ENCODE results near the gene DGCR2.
"Not testable (repeated sequence)": the region's sequence is repeated elsewhere in the genome, so short reads cannot be mapped to it uniquely, and the experiment has no call there.

The DGCR2 gene

DNA sequence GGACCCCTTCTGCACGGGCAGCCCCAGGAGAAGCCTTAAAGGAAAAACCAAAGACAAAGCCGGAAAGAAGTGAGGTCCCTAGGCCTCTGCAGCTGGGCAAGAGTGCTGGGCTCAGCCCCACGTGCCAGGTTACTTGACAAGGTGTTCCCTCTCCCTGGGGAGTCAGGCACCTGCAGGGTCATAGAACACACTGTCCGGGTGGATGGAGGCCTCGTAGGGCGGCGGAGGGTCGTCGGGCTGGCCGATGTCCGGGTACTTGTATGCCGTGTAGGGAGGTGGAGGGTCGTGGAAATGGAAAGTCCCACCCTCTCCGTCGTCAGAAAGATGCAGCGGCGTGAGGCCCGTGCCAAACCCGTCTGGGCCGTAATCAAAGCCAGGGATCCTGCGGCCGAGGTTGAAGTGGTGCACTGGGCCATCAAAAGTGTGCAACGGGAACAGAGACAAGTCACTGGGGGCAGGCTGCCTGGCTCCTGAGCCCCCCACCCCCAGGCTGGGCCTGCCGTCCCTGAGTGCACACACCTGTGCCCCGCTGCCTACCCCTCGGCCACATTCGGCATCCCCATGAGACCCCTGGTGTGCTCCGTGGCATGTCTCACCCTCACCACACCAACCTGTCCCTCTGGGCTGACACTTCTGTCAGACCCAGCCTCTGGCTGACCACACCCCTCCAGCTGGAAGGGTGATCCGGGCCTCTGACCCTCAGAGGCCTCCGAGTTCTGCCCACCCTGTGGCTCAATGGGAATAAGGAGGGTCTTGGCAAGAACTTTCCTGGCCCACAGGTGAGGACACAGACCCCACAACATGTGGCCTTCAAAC, 81.1 kb downstream of the DGCR2 start:
- DNase-seq (ENCODE audit: low spot score) = no peak

DNA sequence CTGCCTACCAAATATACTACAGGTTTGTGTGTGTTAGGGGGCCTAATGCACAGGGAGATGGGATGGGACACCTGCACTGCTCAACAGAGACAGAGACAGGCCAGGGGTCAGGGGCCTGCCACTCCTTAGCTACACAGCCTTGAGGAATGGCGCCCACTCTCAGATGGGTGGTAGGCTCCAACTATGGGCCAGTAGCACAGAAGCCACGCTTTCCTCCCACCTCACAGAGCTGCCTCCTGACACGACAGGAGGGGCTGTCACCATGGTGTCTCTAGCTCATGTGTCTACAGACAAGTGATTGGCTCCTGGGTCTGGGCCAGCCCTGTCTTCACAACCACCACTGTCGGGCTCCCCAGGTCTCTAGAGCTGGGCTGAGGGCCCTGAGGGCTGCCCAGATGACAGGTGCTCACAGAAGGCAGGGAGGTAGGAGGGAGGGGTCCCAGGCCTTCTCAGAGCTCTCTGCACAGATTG, 81.8 kb downstream of the DGCR2 start:
- no peak for DNase-seq (ENCODE audit: low spot score)

DNA sequence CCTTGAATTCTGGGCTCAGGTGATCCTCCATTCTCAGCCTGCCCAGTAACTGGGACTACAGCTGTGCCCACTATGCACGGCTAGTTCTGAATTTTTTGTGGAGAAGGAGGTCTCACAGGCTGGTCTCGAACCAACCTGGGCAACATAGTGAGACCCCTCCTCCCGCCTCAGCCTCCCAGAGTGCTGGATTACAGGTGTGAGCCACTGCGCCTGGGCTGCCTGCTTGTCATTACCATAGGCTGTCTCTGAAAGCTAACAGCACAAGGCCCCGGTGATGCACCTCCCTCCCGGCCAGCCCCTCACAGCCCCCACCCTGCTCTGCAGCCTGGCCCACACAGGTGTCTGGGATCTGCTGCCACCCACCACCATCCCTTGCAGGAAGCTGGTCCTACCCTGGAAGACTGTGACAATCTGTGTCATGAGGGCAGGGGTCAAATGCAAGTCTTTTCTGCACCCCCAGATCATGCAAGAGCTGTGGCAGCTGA, 82.4 kb downstream of the DGCR2 start:
- DNase-seq (ENCODE audit: low spot score) = no peak

DNA sequence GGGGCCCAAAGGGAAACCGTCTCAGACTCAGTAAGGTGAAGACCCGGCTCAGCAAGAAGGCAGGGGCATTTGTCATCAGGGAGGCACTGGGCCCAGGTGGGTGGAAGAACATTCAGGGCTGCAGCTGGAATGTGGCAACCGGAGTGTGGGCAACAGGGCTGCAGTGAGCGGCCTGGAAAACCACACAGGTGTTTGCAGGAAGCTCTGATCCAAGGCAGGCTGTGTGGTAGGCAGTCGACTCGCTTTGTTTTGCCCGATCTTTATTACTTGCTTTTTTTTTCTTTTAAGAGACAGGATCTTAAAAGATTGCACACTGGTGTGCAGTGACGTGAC, 82.8 kb downstream of the DGCR2 start:
- DNase-seq (ENCODE audit: low spot score) = no peak

DNA sequence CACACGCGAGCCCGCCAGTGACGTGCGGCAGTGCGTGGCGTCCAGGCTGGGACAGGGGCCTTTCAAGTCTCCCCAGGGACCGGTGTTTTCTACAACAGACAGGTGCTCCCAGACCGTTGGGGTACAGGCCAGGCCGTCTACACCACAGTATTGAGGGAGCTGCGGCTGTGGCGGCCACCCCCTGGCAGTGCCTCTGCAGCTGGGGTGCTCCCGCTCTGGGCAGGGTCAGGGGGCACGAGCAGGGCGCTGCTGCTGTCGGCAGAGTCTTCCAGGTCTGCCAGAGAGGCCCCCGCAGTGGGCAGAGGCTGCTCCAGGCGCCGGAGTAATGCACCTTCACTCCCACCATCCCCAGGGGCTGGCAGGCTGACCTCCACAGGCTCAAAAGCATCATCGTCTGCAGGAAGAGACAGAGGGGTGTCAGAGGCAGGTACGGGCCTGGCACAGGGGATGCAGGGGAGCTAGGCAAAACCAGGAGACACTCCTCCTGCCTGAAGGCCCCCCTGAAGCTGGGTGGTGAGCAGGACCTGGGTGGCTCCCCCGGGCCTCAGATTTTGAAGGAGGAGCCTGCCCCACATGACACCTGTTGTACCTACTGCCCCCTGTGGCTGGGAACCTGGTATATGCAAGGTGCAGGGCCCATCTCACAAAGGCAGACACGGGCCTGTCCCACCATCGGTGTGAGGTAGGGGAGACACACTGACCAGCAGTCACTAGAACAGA, 83.3 kb downstream of the DGCR2 start:
- DNase-seq (ENCODE audit: low spot score) = no peak

DNA sequence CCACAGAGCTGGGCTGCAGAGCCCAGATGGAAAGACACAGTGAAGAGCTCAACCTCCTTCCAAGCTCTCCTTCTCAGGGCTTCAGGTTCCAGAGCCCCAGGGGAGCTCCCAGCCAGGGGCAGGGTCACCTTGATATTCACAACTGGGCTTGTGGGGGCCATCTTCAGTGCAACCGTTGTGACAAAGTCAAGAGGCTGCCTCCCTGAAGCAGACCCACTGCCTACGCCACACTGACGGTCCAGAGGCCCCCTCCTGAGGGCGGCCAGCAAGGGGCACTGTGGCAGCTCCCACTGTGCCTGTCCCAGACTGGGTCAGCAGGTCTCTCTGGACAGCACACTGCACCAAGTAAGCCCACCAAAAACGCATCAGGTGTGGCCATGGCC, 84.1 kb downstream of the DGCR2 start:
- DNase-seq (ENCODE audit: low spot score) = no peak

DNA sequence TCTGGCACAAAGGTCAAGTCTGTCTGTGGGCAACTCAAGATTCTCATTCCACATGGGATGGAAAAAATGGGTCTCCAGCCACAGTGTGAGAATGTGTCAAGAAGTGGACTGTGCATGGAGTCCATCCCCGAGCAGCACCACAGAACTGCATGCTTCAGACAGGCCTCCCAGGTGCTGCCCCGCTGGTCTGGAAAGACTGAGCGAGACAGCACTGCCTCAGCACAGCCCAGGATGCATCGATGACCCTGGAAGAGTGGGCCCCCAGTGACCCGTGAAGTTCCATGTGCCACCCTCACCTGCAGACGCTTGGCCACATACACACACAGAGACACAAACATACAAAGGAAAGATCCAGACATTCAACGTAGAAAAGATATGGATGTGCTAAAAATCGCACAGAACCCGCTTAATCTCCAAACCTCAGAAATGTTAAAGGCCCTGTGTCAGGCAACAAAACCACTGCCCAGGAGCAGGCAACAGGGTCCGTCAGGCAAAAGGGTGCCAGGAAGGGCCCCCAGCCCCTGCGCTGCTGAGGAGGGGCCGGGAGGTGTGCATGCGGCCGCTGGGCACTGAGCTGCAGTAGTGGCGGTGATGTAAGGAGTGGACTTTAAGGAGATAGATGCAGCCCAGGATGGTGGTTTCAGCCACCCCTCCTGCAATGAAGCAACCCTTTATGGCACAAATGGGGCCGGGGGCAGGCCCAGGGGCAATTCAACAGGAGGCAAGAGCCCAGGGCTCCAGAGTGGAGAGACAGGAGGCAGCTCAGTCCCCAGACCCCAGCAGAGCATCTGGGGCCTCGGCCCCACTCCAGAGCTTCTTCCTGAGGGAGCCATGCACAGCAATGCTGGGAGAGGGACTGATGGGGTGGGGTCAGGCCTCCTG, 84.7 kb downstream of the DGCR2 start:
- DNase-seq (ENCODE audit: low spot score) = no peak

DNA sequence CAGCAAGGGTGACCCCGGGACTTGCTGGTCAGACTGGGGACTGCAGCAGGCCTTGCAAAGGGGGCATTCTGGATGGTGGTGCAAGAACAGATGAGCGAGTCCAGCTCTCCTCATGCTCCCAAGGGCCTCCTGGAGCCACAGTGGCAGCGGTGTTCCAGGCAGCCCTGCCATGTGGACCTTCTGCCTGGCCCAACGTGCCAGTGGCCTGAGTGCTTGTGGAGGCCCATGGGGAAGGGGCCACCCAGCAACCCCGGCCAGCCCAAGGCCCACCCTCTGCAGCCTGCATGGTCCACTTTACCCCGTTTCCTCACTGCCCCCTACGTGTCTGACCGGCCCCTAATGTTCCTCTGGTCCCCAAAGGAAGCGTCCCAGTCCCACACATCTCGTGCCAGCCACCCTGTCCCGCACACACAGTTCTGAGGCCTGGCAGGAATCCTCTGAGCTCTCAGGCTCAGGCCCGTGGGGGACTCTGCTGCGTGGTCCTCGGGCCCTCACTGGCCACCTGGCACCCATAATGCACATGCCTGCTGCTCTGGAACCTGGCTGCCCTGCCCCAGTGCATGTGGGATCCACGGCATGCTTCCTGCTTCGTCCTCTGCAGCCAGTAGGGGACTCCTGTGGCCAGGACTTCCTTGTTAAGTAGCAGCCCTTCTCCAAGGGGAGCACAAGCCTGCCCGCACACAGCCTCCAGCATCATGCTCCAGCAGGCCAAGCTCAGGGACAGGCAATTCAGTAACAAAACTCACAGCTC, 85.5 kb downstream of the DGCR2 start:
- no peak for DNase-seq (ENCODE audit: low spot score)

DNA sequence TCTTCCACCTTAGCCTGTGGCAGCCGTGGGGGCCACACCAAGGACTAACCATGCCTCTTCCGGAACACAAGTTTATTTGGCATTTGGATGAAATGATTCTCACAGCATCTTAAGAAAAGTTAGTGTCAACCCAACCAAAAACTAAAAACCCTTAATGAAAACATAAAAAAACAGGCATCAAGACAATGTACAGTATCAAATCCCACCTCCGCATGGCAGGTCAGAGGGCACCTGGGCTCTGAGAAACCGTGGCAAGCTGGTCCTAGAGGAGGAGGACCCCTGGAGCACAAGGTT, 86.0 kb downstream of the DGCR2 start:
- no peak for DNase-seq (ENCODE audit: low spot score)

DNA sequence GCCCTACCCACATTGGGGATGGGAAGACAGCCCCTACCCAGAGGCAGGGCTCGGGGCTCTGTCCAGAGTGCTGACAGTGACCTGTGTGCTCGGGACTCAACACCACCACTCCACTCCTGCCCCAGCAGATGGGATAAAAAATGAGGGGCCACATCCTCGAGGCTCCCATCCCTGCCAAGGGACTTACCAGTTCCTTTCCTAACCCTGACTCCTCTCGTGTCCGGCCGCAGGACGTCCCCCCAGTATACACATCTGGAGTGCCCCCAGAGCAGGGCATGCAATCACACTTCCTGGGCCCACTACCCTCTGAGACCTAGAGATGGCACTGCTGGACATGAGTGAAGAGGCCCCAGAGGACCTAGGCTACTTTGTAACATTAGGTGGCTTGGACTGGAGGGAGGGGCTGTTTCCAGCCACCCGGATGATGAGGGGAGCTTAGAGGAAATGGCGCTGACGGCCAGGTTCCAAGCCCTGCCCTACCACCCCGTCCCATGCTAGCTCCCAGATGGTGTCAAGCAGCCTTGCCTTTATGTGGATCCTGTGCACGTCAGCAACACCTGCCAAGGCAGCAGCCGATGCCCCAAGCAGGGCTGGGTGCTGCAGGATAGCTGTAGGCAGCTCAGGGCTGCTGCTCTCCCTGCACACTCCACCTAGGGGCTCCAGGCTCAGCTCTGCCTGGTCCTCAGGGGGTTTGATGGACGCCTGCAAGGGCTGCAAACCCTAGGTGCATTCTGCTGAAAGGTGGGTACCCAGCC, 86.6 kb downstream of the DGCR2 start:
- DNase-seq (ENCODE audit: low spot score) = no peak

DNA sequence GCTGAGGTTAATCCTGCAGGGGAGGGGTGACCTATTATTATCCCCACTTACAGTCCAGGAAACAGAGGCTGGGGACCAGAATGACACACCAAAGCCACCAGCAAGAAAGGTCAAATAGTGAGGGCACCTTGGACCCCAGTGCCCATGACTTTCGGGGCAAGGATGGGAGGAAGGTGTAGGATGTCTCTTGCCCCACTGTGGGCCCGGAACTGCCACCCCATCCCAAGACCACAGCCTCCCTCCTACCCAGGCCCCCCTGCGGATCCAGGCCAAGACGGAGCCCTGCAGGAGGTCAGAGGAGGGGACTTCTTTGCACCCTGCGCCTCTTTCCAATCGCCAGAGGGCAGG, 87.1 kb downstream of the DGCR2 start:
- DNase-seq (ENCODE audit: low spot score) = not testable (repeated sequence)

DNA sequence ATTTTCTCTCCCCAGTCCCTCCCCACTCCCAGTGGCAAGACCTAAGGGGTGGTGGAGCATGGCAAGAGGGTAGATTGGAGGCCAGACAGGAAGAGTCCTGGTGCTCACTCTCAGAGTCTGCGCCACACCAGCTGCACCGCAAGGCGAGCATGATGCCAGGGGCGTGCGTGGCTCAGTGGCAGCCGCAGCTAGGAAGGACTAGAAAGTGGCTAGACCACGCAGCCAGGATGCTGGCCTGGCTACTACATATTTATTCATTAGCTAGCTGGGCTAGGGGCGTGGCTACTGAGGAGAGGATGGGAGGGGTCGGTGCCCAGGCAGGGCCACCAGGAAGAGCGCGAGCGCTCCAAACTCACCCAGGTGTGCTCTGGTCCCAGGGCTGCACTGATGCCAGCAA, 87.5 kb downstream of the DGCR2 start:
- DNase-seq (ENCODE audit: low spot score) = not testable (repeated sequence)

DNA sequence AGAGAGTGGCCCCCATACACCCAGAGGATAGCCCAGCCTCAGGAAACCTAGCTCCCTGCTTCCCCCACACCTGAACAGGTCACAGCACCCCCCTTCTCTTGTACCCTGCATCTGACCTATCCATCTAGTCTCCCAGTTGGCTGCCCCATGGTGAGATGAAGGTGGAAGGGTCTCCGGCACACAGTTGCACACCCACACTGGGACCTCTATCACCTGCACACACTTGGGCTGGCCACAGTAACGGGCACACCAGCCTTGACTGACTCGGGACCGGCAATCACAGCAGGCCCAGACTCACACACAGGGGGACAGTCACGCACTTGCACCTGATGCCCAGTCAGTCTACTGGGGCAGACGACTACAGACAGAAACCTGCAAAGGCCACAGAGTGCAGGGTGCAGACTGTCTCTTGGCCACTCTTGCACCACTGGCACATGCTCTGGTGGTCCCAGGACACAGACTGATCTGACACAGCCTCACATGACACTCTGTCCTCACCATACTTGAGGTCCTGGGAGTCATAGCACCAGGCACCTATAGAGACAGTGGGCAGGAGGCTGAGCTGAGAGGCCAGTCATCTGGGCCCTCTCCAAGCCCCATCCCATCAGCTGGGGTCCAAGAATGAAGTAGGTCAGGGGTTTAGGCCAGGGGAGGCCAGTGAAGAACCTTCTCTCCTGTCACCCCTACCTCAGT, 88.0 kb downstream of the DGCR2 start:
- DNase-seq (ENCODE audit: low spot score) = not testable (repeated sequence)

DNA sequence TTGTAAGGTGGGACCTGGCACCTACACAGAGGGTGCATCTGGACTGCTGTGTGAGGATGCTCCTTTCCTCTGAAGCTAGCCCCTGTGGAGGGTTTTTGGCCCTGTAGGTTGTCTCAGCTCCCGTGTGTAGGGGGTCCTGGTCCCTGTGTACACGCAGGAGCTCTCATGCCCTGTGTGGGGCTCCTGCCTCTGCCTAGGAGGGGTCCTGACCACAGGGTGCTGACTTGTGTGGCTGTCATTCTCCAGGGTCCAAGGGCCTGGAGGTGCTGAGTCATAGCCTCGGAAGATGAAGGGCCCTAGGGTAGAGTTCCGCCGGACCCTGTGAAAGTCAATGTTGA, 88.7 kb downstream of the DGCR2 start:
- DNase-seq (ENCODE audit: low spot score) = not testable (repeated sequence)

DNA sequence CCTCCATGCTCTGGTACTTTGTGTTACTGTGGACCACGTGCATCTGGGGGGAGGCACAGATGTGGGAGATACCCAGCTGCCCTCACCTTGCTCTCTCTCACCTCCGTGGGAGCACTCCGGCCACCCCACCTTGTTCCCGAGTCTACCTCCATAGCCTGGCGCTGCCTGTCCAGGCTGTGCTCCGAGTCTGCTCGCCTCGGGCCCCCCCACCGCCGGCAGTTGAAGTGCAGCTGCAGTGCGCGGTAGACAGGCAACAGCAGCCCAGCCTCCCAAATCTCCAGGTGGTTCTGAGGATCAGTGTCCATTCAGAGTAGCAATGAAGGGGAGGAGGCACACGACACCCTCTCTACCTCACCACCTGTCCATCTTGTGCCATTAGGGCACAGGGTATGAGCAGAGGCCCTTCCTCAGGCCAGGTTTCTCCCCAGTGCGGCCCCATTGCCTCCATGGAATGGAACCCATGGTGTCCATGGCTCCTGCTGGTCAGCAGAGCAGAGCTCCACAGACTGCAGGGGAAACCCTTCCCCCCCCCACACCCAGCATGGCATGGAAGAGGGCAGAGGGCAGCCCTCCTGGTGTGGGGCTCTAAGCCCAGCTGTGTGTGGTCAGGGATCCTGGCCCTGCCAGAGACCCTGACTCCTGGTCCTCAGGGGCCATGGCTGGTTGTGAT, 89.2 kb downstream of the DGCR2 start:
- not testable (repeated sequence) for DNase-seq (ENCODE audit: low spot score)

DNA sequence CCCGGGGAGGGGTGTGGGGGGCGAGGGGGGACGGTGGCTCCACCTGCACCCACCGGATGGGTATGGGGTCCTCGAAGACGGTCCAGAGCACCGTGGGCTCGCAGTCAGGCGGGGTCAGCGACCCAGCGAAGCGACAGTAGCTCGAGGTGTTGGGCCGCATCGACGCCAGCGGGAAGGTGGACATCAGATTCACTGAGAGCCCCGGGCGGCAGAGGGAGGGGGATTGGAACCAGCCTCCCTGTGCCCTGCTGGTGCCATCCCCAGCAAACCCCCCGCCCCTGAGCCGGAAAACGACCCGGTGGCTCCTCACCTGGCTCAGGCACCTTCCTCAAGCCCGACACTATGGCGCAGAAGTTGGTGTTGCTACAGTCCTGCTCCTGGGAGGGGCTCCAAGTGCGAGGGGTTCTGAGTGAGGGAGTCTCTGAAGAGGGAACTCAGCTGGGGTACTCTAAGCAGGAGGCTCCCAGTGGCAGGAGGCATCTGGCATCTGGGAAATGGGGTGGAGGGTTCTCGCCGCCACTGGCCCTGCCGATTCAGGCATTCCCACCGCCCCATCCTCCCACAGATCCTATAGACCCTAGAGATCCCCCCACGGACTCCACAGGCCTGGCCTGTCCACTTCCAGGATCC, 89.9 kb downstream of the DGCR2 start:
- DNase-seq (ENCODE audit: low spot score) = not testable (repeated sequence)

DNA sequence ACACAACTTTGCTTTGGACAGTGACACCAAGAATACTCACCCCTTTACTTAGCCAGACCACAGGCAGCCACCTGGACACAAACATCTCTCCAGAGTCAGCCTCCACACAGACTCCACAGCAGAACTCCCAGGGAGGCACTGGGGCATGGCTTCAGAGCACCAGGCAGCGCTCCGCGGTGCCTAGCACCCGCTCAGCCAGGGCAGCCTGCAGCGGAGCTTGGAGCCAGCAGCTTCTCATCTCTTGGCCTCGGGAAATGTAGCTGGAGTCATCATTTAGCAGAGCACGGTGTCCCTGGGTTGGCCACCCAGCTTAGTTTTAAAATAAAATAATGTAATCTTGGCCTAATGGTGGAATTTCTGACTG, 91.3 kb downstream of the DGCR2 start:
- DNase-seq (ENCODE audit: low spot score) = not testable (repeated sequence)

DNA sequence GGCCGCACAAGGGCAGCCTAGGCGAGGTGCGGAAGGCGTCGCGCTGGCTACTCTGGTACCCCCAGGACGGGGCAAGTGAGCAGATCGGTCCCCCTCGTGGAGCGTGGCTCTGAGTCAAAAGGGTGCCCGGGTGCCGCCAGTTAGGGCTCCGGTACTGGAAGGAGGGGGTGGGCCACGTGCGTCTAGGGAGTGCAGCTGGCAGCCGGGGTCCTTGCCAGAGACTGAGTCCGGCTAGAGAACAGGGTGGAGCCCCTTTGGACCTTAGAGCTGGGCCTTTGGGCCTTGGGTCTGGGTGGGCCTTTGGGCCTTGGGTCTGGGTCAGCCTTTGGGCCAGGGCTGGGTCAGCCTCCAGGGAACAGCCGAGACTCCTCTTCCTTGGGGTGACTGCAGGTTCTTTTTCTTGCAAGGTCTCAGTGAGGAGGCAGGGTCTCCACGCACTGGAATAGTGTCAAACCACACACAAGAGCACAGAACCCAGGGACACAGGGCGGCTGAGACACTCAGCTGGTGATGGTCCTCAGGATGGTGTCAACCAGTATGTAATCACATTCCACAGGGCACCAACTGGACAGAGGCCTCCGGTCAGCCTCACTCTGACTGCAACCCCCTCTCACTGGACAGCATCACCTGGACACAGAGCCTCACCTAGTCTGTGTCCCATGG, 91.9 kb downstream of the DGCR2 start:
- not testable (repeated sequence) for DNase-seq (ENCODE audit: low spot score)
